GM18861 (cell line): ENCODE data around the gene PRKN.

ENCODE experiments used
- ATAC-seq: cut with Tn5 transposase; IDR thresholded peaks from one replicate; pipeline ENCODE4 v1.9.1; 2021; ENCODE audit not compliant: unreplicated experiment

PRKN gene

GRCh38 chr6:162727322-162728182, at the start of gene PRKN, which contains the start of gene PACRG:
PRKN (minus strand) TSS chr6:162727766.
PACRG (plus strand) TSS chr6:162727974.
- peak; percentile 95 for ATAC-seq

GRCh38 chr6:162777091-162777490, 49.5 kb upstream of the PRKN start:
- no peak for ATAC-seq

GRCh38 chr6:162773996-162774395, 46.4 kb upstream of the PRKN start:
- ATAC-seq = no peak

- ATAC-seq = no peak
Observed at GRCh38 chr6:162772466-162772865, 44.9 kb upstream of the PRKN start.

- no peak for ATAC-seq
Observed at GRCh38 chr6:162770955-162771354, 43.4 kb upstream of the PRKN start.

- no peak for ATAC-seq
Observed at GRCh38 chr6:162770136-162770535, 42.6 kb upstream of the PRKN start.

- ATAC-seq = no peak
Observed at GRCh38 chr6:162753775-162754174, 26.2 kb upstream of the PRKN start.

- ATAC-seq = no peak
Observed at GRCh38 chr6:162751211-162751859, 23.8 kb upstream of the PRKN start.

- ATAC-seq = no peak
Observed at GRCh38 chr6:162750776-162751175, 23.2 kb upstream of the PRKN start.

GRCh38 chr6:162736961-162737360, 9.4 kb upstream of the PRKN start:
- no peak for ATAC-seq

- ATAC-seq = no peak
Observed at GRCh38 chr6:162733489-162733888, 5.9 kb upstream of the PRKN start.

GRCh38 chr6:162730502-162730901, 2.9 kb upstream of the PRKN start:
- ATAC-seq = no peak

GRCh38 chr6:162728706-162729105, 1.1 kb upstream of the PRKN start:
- ATAC-seq = no peak

GRCh38 chr6:162728197-162728596, 631 bp upstream of the PRKN start:
- ATAC-seq = no peak

- no peak for ATAC-seq
Observed at GRCh38 chr6:162726947-162727321, 632 bp downstream of the PRKN start.

- ATAC-seq = no peak
Observed at GRCh38 chr6:162722633-162723032, 4.9 kb downstream of the PRKN start.

GRCh38 chr6:162722226-162722625, 5.3 kb downstream of the PRKN start:
- ATAC-seq = no peak

GRCh38 chr6:162721404-162721687, 6.2 kb downstream of the PRKN start:
- no peak for ATAC-seq

GRCh38 chr6:162719528-162719927, 8.0 kb downstream of the PRKN start:
- no peak for ATAC-seq

- no peak for ATAC-seq
Observed at GRCh38 chr6:162715601-162716000, 12.0 kb downstream of the PRKN start.

- no peak for ATAC-seq
Observed at GRCh38 chr6:162713974-162714780, 13.4 kb downstream of the PRKN start.

- no peak for ATAC-seq
Observed at GRCh38 chr6:162712694-162713093, 14.9 kb downstream of the PRKN start.
